ENCODE results near the gene PLA2G4B.

GRCh38 chr15:41856716-41857115, 18.1 kb downstream of the PLA2G4B start:
- TF ChIP-seq, protein P1, sequence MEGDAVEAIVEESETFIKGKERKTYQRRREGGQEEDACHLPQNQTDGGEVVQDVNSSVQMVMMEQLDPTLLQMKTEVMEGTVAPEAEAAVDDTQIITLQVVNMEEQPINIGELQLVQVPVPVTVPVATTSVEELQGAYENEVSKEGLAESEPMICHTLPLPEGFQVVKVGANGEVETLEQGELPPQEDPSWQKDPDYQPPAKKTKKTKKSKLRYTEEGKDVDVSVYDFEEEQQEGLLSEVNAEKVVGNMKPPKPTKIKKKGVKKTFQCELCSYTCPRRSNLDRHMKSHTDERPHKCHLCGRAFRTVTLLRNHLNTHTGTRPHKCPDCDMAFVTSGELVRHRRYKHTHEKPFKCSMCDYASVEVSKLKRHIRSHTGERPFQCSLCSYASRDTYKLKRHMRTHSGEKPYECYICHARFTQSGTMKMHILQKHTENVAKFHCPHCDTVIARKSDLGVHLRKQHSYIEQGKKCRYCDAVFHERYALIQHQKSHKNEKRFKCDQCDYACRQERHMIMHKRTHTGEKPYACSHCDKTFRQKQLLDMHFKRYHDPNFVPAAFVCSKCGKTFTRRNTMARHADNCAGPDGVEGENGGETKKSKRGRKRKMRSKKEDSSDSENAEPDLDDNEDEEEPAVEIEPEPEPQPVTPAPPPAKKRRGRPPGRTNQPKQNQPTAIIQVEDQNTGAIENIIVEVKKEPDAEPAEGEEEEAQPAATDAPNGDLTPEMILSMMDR (IDR thresholded peaks at IDR 0.05) = no peak
- TF ChIP-seq POLR2AphosphoS5 (IDR thresholded peaks at IDR 0.05) = no peak

Measured in breast epithelium (tissue), 3 donors.